Measurements from ENCODE around the gene KDM1B.

KDM1B gene

GRCh38 chr6:18269717-18270116, 114.5 kb downstream of the KDM1B start:
- DNase-seq (ENCODE audit: low read depth) = no peak

GRCh38 chr6:18270216-18270615, 115.0 kb downstream of the KDM1B start:
- DNase-seq (ENCODE audit: low read depth) = no peak
- TF ChIP-seq CTCF (conservative IDR thresholded peaks at IDR 0.05; ENCODE audit: control insufficient read depth, insufficient read depth, low read depth, low read length) = no peak
- H3K4me3 ChIP-seq (ENCODE audit: control insufficient read depth, low read depth, low read length) = no peak overlapping the region

More at GRCh38 chr6:18269717-18270116, 114.5 kb downstream of the KDM1B start:
- no peak overlapping the region for H3K4me3 ChIP-seq (ENCODE audit: control insufficient read depth, low read depth, low read length)
- no peak for TF ChIP-seq CTCF (conservative IDR thresholded peaks at IDR 0.05; ENCODE audit: control insufficient read depth, insufficient read depth, low read depth, low read length)

All from fibroblast of mammary gland (primary cell).